NT2/D1 (cell line): ENCODE measurements around the gene NPTX2.

Source experiments
- SUZ12 ChIP-seq: IDR thresholded peaks from 2 replicates; pipeline ENCODE4 v1.6.1; 2011; ENCODE audit not compliant: insufficient read length, insufficient read depth; ENCODE audit errors: extremely low read depth
- YY1 ChIP-seq: IDR thresholded peaks from 2 replicates; pipeline ENCODE4 v1.6.1; 2011; ENCODE audit not compliant: insufficient read length, insufficient read depth

DNA sequence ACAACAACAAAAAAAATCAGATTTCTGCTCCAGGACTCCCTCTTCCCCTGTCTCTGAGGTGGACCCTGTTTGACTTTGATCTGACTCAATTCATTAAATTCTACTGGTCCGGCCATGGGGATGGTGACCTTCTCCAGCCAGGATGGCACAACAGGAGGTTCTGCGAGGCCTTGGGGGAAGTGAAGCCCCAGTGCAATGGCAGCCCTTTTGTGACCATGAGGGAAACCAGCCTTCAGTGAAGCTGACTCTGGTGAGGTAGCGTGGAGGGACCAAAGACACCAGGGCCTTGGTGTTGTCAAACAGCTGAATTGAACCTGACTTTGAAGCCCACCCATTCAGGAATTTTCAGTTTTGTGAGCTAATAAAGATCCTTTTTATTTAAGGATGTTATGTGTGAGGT, 44.5 kb downstream of the NPTX2 start:
- no peak for TF ChIP-seq YY1
- no peak for TF ChIP-seq SUZ12
